Measurements from ENCODE around the gene HOXD11. TPM values are rescaled to one million over a fixed set of nuclear protein-coding genes. Genes with fewer than 3 reads are reported as not detected.
A peak's percentile ranks its signal among the peaks of the same experiment; 100 is the strongest.

Gene HOXD11
- total RNA-seq, 4 donors from 2014 or later = not detected

- 0% methylated on average over 1 of the region's 59 CpGs; no CpG with 5 or more reads in 1 of the 2 donors for WGBS, 2 donors (ENCODE audit: low coverage in 1 of 2)
- Histone ChIP-seq H3K36me3 (no peaks in the 10 kb centered on the region), H3K27me3 (peaks cover 99% of the 10 kb centered on the region), H3K4me1 (peaks cover 0 to 56% (median 31%) of the 10 kb centered on the region in 3 donors), H3K4me3 (peak overlapping the region in 1 of 2 donors; percentile 31), H3K27ac (no peak overlapping the region), H3K9me3 (no peaks in the 10 kb centered on the region)
- TF ChIP-seq POLR2AphosphoS5 (IDR thresholded peaks at IDR 0.05) = no peak
- TF ChIP-seq, protein P1, sequence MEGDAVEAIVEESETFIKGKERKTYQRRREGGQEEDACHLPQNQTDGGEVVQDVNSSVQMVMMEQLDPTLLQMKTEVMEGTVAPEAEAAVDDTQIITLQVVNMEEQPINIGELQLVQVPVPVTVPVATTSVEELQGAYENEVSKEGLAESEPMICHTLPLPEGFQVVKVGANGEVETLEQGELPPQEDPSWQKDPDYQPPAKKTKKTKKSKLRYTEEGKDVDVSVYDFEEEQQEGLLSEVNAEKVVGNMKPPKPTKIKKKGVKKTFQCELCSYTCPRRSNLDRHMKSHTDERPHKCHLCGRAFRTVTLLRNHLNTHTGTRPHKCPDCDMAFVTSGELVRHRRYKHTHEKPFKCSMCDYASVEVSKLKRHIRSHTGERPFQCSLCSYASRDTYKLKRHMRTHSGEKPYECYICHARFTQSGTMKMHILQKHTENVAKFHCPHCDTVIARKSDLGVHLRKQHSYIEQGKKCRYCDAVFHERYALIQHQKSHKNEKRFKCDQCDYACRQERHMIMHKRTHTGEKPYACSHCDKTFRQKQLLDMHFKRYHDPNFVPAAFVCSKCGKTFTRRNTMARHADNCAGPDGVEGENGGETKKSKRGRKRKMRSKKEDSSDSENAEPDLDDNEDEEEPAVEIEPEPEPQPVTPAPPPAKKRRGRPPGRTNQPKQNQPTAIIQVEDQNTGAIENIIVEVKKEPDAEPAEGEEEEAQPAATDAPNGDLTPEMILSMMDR (IDR thresholded peaks at IDR 0.05) = no peak
- TF ChIP-seq EP300 (IDR thresholded peaks at IDR 0.05) = no peak
- no peak for TF ChIP-seq POLR2A (IDR thresholded peaks at IDR 0.05)
- no peak for ATAC-seq
These were observed 676 bp downstream of the HOXD11 start for GRCh38 chr2:176107731-176108181.

- Histone ChIP-seq H3K4me1 (peaks cover 0 to 49% (median 24%) of the 10 kb centered on the region in 3 donors), H3K36me3 (no peaks in the 10 kb centered on the region), H3K9me3 (no peaks in the 10 kb centered on the region), H3K4me3 (no peak overlapping the region), H3K27ac (no peak overlapping the region), H3K27me3 (peaks cover 99% of the 10 kb centered on the region)
- WGBS, 2 donors (ENCODE audit: low coverage in 1 of 2) = 5 to 24% methylated on average over 2 to 22 of the region's 26 CpGs
- no peak for ATAC-seq
- TF ChIP-seq, protein P1 (IDR thresholded peaks at IDR 0.05) = no peak
- TF ChIP-seq POLR2A (IDR thresholded peaks at IDR 0.05) = no peak
- no peak for TF ChIP-seq EP300 (IDR thresholded peaks at IDR 0.05)
- TF ChIP-seq POLR2AphosphoS5 (IDR thresholded peaks at IDR 0.05) = no peak
These were observed 2.3 kb downstream of the HOXD11 start for GRCh38 chr2:176109192-176109901.

DNA sequence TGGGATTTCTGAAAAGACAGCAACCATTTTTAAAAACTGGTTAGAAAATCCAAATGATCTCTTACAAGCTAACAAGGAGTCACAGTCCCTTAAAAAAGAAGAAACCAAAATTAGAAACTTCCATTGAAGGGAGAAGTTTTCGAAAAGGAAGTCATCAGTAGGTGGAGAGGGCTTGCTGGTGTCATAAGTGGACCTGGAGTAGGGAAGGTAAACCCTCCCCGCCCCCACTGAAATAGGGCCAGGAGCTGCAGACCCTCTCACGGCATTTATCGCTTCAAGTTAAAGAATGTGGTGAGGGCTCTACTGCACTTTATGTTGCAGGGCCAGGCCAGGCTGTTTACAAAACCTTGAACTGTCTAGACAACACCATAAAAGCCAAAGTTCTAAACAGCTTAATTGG lies 2.9 kb downstream of the HOXD11 start:
- Histone ChIP-seq H3K4me1 (peaks cover 0 to 43% (median 20%) of the 10 kb centered on the region in 3 donors), H3K27ac (no peak overlapping the region), H3K9me3 (no peaks in the 10 kb centered on the region), H3K36me3 (no peaks in the 10 kb centered on the region), H3K4me3 (no peak overlapping the region), H3K27me3 (peaks cover 99% of the 10 kb centered on the region)
- no peak for ATAC-seq
- TF ChIP-seq, protein P1 (IDR thresholded peaks at IDR 0.05) = no peak
- no peak for TF ChIP-seq POLR2A (IDR thresholded peaks at IDR 0.05)
- TF ChIP-seq POLR2AphosphoS5 (IDR thresholded peaks at IDR 0.05) = no peak
- no peak for TF ChIP-seq EP300 (IDR thresholded peaks at IDR 0.05)
- 8 to 13% methylated on average over 2 to 4 of the region's 4 CpGs for WGBS, 2 donors (ENCODE audit: low coverage in 1 of 2)

GRCh38 chr2:176110415-176111308 lies 3.6 kb downstream of the HOXD11 start:
- Histone ChIP-seq H3K4me3 (no peak overlapping the region), H3K36me3 (no peaks in the 10 kb centered on the region), H3K27ac (no peak overlapping the region), H3K9me3 (no peaks in the 10 kb centered on the region), H3K4me1 (peaks cover 0 to 36% (median 20%) of the 10 kb centered on the region in 3 donors), H3K27me3 (peaks cover 99% of the 10 kb centered on the region)
- WGBS, 2 donors (ENCODE audit: low coverage in 1 of 2) = 17 to 20% methylated on average over 7 of the region's 7 CpGs
- TF ChIP-seq POLR2AphosphoS5 (IDR thresholded peaks at IDR 0.05) (no peak), EP300 (IDR thresholded peaks at IDR 0.05) (no peak), POLR2A (IDR thresholded peaks at IDR 0.05) (no peak)
- TF ChIP-seq, protein P1 (IDR thresholded peaks at IDR 0.05) = no peak
- ATAC-seq = no peak
